Skeletal muscle tissue (tissue), 4 donors: ENCODE results near the gene PHKB. TPM values are rescaled to one million over a fixed set of nuclear protein-coding genes. Genes with fewer than 3 reads are reported as not detected.

Source experiments
- H3K27ac ChIP-seq: one replicate; pipeline ENCODE4 v1.7.0; 2013; ENCODE audit warnings: mild to moderate bottlenecking, low read depth, low read length, inconsistent platforms
- H3K27me3 ChIP-seq, 3 donors: one replicate each; pipeline ENCODE4 v1.7.0; 2013; ENCODE audit warnings: low read length in 3 of 3; ENCODE audit not compliant: control insufficient read depth in 3 of 3, insufficient read depth in 3 of 3
- H3K36me3 ChIP-seq, 3 donors: one replicate each; pipeline ENCODE4 v1.7.0; 2013; ENCODE audit warnings: low read length in 3 of 3; ENCODE audit not compliant: control insufficient read depth in 3 of 3, insufficient read depth in 3 of 3
- H3K4me1 ChIP-seq, 3 donors: one replicate each; pipeline ENCODE4 v1.7.0; 2013; ENCODE audit warnings: low read length in 3 of 3, mild to moderate bottlenecking in 3 of 3; ENCODE audit not compliant: control insufficient read depth in 3 of 3, insufficient read depth in 3 of 3
- H3K4me3 ChIP-seq, 3 donors: one replicate each; pipeline ENCODE4 v1.7.0; 2013; ENCODE audit warnings: low read length in 3 of 3
- H3K9ac ChIP-seq, 3 donors: one replicate each; pipeline ENCODE4 v1.7.0; 2013; ENCODE audit warnings: low read length in 3 of 3, mild to moderate bottlenecking in 3 of 3, moderate library complexity in 2 of 3, low read depth in 1 of 3
- H3K9me3 ChIP-seq, 3 donors: one replicate each; pipeline ENCODE4 v1.7.0; 2013; ENCODE audit warnings: low read length in 3 of 3; ENCODE audit not compliant: control insufficient read depth in 3 of 3
- total RNA-seq: library from RNA; depleted of rRNA; stranded (reverse); fragments of >200 nt; gene quantifications from one replicate; pipeline ENCODE4 v1.2.3, GENCODE V29; 2014
- donor health status: Osteomylitis.

Gene PHKB
- total RNA-seq, 1 donor from 2014 or later: 68.9 TPM

DNA sequence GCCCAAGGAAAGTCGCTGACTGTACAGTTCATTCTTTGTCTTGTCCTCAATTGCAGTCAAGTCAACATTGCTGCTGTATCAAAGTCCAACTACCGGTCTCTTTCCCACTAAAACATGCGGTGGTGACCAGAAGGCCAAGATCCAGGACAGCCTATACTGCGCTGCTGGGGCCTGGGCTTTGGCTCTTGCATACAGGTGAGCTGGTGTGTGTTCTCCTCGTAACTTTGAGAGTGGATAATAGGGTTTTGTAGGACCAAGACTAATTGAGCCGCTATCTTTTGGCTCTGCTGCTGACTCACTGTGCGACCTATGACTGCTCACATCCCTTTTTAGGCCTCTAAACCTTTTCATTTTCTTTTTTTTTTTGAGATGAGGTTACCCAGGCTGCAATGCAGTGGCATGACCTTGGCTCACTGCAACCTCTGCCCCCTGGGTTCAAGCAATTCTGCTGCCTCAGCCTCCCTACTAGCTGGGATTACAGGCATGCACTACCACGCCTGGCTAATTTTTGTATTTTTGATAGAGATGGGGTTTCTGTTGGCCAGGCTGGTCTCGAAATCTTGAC is 38.7 kb downstream of the PHKB start:
- H3K36me3 ChIP-seq: peaks cover 33 to 47% (median 47%) of the 10 kb centered on the region in 3 donors

GRCh38 chr16:47503936-47504335 is 42.8 kb downstream of the PHKB start:
- Histone ChIP-seq H3K9ac (no peak overlapping the region), H3K4me1 (no peaks in the 10 kb centered on the region), H3K36me3 (peaks cover 34 to 45% (median 41%) of the 10 kb centered on the region in 3 donors), H3K27ac (no peak overlapping the region), H3K9me3 (no peaks in the 10 kb centered on the region), H3K4me3 (no peak overlapping the region), H3K27me3 (no peaks in the 10 kb centered on the region)

More for the DNA sequence above, 38.7 kb downstream of the PHKB start:
- Histone ChIP-seq H3K27me3 (no peaks in the 10 kb centered on the region), H3K4me1 (peaks cover 0 to 6% (median 5%) of the 10 kb centered on the region in 3 donors), H3K9me3 (no peaks in the 10 kb centered on the region), H3K9ac (no peak overlapping the region), H3K27ac (no peak overlapping the region), H3K4me3 (no peak overlapping the region)

DNA sequence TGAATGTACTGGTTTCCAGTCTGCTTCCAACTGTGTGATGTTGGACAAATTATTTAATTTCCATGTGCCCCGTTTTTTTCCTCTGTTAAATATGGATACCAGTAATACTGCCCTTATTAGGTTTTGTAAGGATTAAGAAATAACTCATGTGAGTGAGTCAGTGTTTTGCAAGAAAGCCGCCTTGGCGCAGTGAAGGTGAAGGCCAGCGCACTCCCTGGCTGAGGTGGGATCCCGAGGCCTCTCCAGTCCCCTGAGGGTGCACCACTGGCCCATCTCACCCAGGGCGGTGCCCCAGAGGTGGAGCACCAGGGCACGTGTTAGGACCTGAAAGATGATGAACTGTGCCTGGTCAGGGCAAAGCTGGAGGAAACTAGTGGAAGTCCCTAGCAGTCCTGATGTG is 43.5 kb downstream of the PHKB start:
- Histone ChIP-seq H3K4me1 (no peaks in the 10 kb centered on the region), H3K4me3 (no peak overlapping the region), H3K27ac (no peak overlapping the region), H3K36me3 (peaks cover 31 to 43% (median 37%) of the 10 kb centered on the region in 3 donors), H3K9ac (no peak overlapping the region), H3K9me3 (no peaks in the 10 kb centered on the region), H3K27me3 (no peaks in the 10 kb centered on the region)

GRCh38 chr16:47506800-47507199 is 45.7 kb downstream of the PHKB start:
- Histone ChIP-seq H3K27me3 (no peaks in the 10 kb centered on the region), H3K4me1 (no peaks in the 10 kb centered on the region), H3K4me3 (no peak overlapping the region), H3K27ac (no peak overlapping the region), H3K9me3 (no peaks in the 10 kb centered on the region), H3K36me3 (peaks cover 21 to 41% (median 30%) of the 10 kb centered on the region in 3 donors), H3K9ac (no peak overlapping the region)

DNA sequence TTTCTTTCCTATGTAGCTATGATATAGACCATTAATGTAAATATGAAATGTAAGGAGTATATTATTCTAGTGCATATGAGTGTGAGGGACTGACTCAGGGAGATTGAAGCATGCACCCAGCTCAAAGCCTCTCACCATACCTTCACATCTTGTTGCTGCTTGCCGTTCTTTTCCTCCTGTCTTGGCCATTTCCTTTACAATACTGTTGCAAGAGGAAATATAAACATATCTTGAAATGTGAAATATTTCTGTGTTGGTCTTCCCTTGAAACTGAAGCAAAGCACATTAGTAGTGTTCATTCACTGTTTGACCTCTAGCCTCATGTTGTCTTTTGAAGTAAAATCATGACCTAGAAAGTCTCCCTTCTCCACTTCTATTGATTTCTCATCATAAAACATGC is 46.6 kb downstream of the PHKB start:
- Histone ChIP-seq H3K27ac (no peak overlapping the region), H3K36me3 (peaks cover 24 to 42% (median 36%) of the 10 kb centered on the region in 3 donors), H3K27me3 (no peaks in the 10 kb centered on the region), H3K4me3 (no peak overlapping the region), H3K4me1 (no peaks in the 10 kb centered on the region), H3K9me3 (no peaks in the 10 kb centered on the region), H3K9ac (no peak overlapping the region)

GRCh38 chr16:47511882-47512281 is 50.8 kb downstream of the PHKB start:
- H3K27ac ChIP-seq: no peak overlapping the region
- no peaks in the 10 kb centered on the region for H3K9me3 ChIP-seq
- no peak overlapping the region for H3K4me3 ChIP-seq
- no peak overlapping the region for H3K9ac ChIP-seq
- H3K4me1 ChIP-seq: no peaks in the 10 kb centered on the region
- no peaks in the 10 kb centered on the region for H3K27me3 ChIP-seq
- H3K36me3 ChIP-seq: peaks cover 13 to 38% (median 25%) of the 10 kb centered on the region in 3 donors

- Histone ChIP-seq H3K27me3 (no peaks in the 10 kb centered on the region), H3K9ac (no peak overlapping the region), H3K9me3 (no peaks in the 10 kb centered on the region), H3K36me3 (peaks cover 6 to 10% (median 6%) of the 10 kb centered on the region in 3 donors), H3K4me1 (peaks cover 5 to 10% (median 10%) of the 10 kb centered on the region in 3 donors), H3K27ac (peak overlapping the region; percentile 65), H3K4me3 (peak overlapping the region in 1 of 3 donors; percentile 15)
These were observed 57.9 kb downstream of the PHKB start for GRCh38 chr16:47519037-47519436.

DNA sequence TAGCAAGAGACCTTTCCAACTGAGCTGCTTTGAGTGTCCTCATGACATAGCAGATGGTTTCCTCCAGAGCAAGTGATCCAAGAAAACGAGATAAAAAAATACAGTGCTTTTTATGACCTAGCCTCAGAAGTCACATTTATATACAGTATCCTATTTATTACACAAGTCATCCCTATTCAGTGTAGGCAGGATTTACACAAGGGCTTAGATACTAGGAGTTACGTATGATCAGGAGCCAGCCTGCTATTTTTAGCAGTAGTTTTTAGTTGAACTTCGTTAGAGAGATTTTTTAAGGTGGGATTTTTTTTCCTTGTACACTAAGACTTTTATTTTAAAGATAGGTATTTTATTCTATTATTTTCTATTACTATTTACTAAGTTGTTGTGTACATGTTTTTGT is 58.4 kb downstream of the PHKB start:
- H3K36me3 ChIP-seq: peaks cover under 1 to 5% (median 2%) of the 10 kb centered on the region in 3 donors
- peak overlapping the region in 1 of 3 donors; percentile 13 for H3K9ac ChIP-seq
- H3K4me1 ChIP-seq: peaks cover 5 to 10% (median 10%) of the 10 kb centered on the region in 3 donors
- peak overlapping the region; percentile 65 for H3K27ac ChIP-seq
- H3K27me3 ChIP-seq: no peaks in the 10 kb centered on the region
- H3K4me3 ChIP-seq: peak overlapping the region in 1 of 3 donors; percentile 15
- H3K9me3 ChIP-seq: no peaks in the 10 kb centered on the region

- H3K4me3 ChIP-seq: no peak overlapping the region
- H3K27me3 ChIP-seq: no peaks in the 10 kb centered on the region
- H3K9ac ChIP-seq: peak overlapping the region in 1 of 3 donors; percentile 5
- H3K9me3 ChIP-seq: no peaks in the 10 kb centered on the region
- peaks cover 5 to 10% (median 10%) of the 10 kb centered on the region in 3 donors for H3K4me1 ChIP-seq
- peak overlapping the region; percentile 65 for H3K27ac ChIP-seq
- H3K36me3 ChIP-seq: peaks cover 0 to 5% (median 2%) of the 10 kb centered on the region in 3 donors
These were observed 59.0 kb downstream of the PHKB start for GRCh38 chr16:47519996-47520679.

GRCh38 chr16:47523342-47524006 is 62.3 kb downstream of the PHKB start:
- Histone ChIP-seq H3K9ac (no peak overlapping the region), H3K27me3 (no peaks in the 10 kb centered on the region), H3K4me1 (peaks cover 5 to 13% (median 10%) of the 10 kb centered on the region in 3 donors), H3K27ac (peak overlapping the region; percentile 2), H3K9me3 (no peaks in the 10 kb centered on the region), H3K4me3 (no peak overlapping the region), H3K36me3 (no peaks in the 10 kb centered on the region)
